ENCODE data around the gene NACAD.

NACAD gene

DNA sequence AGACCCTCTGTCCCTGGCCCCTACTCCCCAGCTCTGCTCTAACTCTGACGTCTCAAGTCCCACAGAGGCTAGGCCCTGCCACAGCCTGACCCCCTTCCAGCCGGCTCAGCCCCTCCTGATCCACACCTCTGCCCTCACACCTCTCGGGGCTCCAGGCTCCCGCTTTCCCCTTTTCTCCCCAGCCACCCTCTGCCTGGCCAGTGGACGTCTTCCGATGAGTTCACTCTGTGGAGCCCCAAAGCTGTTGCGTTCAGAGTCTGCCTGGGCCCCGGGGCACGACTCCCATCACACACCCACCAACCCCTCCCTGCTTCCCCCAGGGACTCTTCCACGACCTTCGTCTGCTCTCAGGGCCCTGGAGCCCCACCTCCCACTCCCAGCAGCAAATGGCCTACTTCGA, 41.1 kb upstream of the NACAD start (continued):
- TF ChIP-seq SCRT1 (tag by site-specific recombination; IDR thresholded peaks at IDR 0.05; ENCODE audit: borderline replicate concordance) (no peak), MYNN (tag by site-specific recombination; IDR thresholded peaks at IDR 0.05; ENCODE audit: borderline replicate concordance) (no peak), ZNF560 (tag by site-specific recombination; IDR thresholded peaks at IDR 0.05; ENCODE audit: borderline replicate concordance) (no peak), ZNF423 (tag by site-specific recombination; IDR thresholded peaks at IDR 0.05) (no peak)
- TF ChIP-seq, protein P1, sequence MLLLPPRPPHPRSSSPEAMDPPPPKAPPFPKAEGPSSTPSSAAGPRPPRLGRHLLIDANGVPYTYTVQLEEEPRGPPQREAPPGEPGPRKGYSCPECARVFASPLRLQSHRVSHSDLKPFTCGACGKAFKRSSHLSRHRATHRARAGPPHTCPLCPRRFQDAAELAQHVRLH (tag by site-specific recombination; IDR thresholded peaks at IDR 0.05): no peak
- TF ChIP-seq, protein P2, sequence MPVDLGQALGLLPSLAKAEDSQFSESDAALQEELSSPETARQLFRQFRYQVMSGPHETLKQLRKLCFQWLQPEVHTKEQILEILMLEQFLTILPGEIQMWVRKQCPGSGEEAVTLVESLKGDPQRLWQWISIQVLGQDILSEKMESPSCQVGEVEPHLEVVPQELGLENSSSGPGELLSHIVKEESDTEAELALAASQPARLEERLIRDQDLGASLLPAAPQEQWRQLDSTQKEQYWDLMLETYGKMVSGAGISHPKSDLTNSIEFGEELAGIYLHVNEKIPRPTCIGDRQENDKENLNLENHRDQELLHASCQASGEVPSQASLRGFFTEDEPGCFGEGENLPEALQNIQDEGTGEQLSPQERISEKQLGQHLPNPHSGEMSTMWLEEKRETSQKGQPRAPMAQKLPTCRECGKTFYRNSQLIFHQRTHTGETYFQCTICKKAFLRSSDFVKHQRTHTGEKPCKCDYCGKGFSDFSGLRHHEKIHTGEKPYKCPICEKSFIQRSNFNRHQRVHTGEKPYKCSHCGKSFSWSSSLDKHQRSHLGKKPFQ (tag by site-specific recombination; IDR thresholded peaks at IDR 0.05): no peak
- TF ChIP-seq, protein P3, sequence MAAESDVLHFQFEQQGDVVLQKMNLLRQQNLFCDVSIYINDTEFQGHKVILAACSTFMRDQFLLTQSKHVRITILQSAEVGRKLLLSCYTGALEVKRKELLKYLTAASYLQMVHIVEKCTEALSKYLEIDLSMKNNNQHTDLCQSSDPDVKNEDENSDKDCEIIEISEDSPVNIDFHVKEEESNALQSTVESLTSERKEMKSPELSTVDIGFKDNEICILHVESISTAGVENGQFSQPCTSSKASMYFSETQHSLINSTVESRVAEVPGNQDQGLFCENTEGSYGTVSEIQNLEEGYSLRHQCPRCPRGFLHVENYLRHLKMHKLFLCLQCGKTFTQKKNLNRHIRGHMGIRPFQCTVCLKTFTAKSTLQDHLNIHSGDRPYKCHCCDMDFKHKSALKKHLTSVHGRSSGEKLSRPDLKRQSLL (tag by site-specific recombination; IDR thresholded peaks at IDR 0.05): no peak

DNA sequence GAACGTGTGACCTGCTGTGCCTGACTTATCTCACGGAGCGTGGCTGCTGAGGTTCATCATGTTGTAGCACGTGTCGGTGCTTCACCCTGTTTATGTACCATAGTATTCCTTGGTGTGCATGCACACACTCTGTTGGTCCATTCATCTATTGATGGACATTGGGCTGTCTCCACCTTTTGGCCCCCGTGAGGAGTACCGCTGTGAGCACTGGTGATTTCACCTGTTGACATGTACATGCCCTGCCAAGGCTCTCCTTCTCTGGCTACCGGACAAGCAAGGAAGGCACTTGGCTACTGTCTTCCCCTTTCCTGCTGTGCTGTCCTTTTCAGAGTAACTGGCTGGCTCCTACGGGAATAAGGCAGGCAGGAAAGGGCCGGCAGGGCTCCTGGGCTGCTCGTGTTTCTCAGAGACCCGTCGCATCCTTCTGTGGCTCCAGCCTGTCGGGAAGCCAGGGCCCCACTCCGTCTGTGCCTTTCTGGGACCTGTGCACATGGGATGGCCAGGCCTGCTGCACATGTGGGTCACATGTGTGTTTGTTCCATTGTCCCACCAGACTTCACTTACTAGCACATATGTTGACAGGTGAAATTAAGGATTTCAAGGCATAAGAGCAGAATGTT, 40.5 kb upstream of the NACAD start:
- ChIA-PET CTCF (no interaction called here), POLR2A (no interaction called here)
- Histone ChIP-seq H3K4me3 (ENCODE audit: low read depth, low read length) (no peak overlapping the region), H3K4me1 (ENCODE audit: control insufficient read depth, insufficient read depth, low read length) (no peaks in the 10 kb centered on the region), H3K27ac (ENCODE audit: extremely low read depth, low read depth, low read length) (no peak overlapping the region), H3K36me3 (ENCODE audit: control insufficient read depth in 2 of 2, insufficient read depth in 1 of 2, low read length in 2 of 2) (no peaks in the 10 kb centered on the region), H3K9me3 (ENCODE audit: control insufficient read depth, insufficient read depth, low read depth, low read length) (no peaks in the 10 kb centered on the region)
- TF ChIP-seq, protein P4, sequence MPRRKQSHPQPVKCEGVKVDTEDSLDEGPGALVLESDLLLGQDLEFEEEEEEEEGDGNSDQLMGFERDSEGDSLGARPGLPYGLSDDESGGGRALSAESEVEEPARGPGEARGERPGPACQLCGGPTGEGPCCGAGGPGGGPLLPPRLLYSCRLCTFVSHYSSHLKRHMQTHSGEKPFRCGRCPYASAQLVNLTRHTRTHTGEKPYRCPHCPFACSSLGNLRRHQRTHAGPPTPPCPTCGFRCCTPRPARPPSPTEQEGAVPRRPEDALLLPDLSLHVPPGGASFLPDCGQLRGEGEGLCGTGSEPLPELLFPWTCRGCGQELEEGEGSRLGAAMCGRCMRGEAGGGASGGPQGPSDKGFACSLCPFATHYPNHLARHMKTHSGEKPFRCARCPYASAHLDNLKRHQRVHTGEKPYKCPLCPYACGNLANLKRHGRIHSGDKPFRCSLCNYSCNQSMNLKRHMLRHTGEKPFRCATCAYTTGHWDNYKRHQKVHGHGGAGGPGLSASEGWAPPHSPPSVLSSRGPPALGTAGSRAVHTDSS (tag by site-specific recombination; IDR thresholded peaks at IDR 0.05): no peak
- TF ChIP-seq SCRT2 (tag by site-specific recombination; IDR thresholded peaks at IDR 0.05): peak; percentile 76

DNA sequence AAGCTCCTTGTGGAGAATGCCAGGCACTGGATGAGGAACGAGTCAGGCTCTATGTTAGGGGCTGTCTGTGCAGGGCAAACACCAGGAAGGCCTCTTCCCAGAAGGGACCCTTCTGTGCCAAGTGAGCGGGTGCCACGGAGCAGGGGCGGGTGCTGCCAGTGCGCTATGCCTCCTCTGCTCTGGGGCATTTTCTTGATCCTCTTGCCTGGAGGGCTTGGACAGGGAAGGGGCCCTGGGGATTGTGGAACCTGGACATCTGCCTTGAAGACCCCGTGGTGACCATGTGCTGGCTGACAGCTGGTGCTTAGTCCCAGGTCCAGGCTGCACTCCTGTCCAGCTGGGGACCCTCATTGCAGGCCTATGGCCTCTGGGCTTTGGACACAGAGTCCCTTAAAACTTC, 38.2 kb upstream of the NACAD start:
- Histone ChIP-seq H3K27ac (ENCODE audit: extremely low read depth, low read depth, low read length) (no peak overlapping the region), H3K9me3 (ENCODE audit: control insufficient read depth, insufficient read depth, low read depth, low read length) (no peaks in the 10 kb centered on the region), H3K36me3 (ENCODE audit: control insufficient read depth in 2 of 2, insufficient read depth in 1 of 2, low read length in 2 of 2) (no peaks in the 10 kb centered on the region), H3K4me3 (ENCODE audit: low read depth, low read length) (no peak overlapping the region), H3K4me1 (ENCODE audit: control insufficient read depth, insufficient read depth, low read length) (no peaks in the 10 kb centered on the region)
- ChIA-PET POLR2A (no interaction called here), CTCF (interaction anchor here (0.6 to 2.0 kb wide), 3 partner anchors 9 to 620 kb away, joined by 4 to 6 read pairs (median 5); no protein-coding TSS in a partner anchor)
- TF ChIP-seq ZNF214 (tag by site-specific recombination; IDR thresholded peaks at IDR 0.05; ENCODE audit: borderline replicate concordance) (no peak), ZFP41 (tag by site-specific recombination; IDR thresholded peaks at IDR 0.05; ENCODE audit: borderline replicate concordance) (no peak), ZNF610 (tag by site-specific recombination; IDR thresholded peaks at IDR 0.05; ENCODE audit: borderline replicate concordance) (no peak), ZNF335 (tag by site-specific recombination; conservative IDR thresholded peaks at IDR 0.05) (no peak), ZNF146 (tag by site-specific recombination; IDR thresholded peaks at IDR 0.05) (no peak), ZNF501 (tag by site-specific recombination; IDR thresholded peaks at IDR 0.05) (no peak), GLI4 (tag by site-specific recombination; IDR thresholded peaks at IDR 0.05) (no peak), ZNF174 (tag by site-specific recombination; IDR thresholded peaks at IDR 0.05) (no peak), KLF16 (tag by site-specific recombination; IDR thresholded peaks at IDR 0.05) (no peak), ZNF433 (tag by site-specific recombination; IDR thresholded peaks at IDR 0.05; ENCODE audit: low read depth) (no peak)
- TF ChIP-seq, protein P5, sequence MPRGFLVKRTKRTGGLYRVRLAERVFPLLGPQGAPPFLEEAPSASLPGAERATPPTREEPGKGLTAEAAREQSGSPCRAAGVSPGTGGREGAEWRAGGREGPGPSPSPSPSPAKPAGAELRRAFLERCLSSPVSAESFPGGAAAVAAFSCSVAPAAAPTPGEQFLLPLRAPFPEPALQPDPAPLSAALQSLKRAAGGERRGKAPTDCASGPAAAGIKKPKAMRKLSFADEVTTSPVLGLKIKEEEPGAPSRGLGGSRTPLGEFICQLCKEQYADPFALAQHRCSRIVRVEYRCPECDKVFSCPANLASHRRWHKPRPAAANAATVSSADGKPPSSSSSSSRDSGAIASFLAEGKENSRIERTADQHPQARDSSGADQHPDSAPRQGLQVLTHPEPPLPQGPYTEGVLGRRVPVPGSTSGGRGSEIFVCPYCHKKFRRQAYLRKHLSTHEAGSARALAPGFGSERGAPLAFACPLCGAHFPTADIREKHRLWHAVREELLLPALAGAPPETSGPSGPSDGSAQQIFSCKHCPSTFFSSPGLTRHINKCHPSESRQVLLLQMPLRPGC (tag by site-specific recombination; IDR thresholded peaks at IDR 0.05): no peak

Data from HEK293 (cell line).